ENCODE data around the gene VAC14.

DNA sequence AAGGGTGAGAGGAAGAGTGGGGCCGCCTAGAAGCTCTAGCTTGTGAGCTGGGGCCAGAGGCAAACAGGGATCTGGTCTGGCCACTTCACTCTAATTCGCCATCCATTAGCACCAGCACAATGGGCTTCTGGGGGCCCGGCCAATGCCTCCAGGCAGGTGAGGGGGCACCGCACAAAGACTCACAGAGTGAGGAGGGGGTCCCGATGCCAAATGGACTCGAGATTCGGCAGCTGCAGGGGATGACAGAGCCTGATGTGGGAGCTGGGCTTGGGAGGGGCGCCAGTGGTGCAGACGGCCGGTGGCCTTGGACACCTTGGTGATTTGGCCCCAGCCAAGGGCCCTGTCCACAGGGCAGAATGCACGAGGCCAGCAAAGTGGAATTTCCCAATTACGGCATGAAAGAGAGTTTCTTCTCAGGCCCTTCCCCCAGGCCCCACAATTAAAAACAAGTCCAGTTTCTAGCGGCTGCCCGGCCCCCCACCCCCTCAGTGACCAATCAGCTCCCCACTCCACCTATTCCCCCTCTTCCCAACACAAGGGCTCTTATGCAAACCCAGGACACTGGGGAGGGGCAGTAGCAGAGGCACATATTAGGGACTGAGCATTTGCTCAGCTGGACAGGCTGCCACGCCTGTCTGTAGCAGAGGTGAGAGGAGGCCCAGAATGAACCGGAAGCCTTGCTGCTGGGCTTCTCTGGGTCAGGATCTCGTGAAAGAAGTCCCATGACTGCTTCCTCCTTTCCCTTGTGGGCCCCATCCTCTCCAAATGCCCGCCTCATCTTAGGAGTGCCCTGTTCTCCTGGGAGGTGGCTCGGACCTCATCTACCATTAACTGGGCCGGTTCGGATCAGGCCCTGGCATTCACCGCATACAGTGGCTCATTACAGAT is 75.7 kb downstream of the VAC14 start:
- TF ChIP-seq, protein P1, sequence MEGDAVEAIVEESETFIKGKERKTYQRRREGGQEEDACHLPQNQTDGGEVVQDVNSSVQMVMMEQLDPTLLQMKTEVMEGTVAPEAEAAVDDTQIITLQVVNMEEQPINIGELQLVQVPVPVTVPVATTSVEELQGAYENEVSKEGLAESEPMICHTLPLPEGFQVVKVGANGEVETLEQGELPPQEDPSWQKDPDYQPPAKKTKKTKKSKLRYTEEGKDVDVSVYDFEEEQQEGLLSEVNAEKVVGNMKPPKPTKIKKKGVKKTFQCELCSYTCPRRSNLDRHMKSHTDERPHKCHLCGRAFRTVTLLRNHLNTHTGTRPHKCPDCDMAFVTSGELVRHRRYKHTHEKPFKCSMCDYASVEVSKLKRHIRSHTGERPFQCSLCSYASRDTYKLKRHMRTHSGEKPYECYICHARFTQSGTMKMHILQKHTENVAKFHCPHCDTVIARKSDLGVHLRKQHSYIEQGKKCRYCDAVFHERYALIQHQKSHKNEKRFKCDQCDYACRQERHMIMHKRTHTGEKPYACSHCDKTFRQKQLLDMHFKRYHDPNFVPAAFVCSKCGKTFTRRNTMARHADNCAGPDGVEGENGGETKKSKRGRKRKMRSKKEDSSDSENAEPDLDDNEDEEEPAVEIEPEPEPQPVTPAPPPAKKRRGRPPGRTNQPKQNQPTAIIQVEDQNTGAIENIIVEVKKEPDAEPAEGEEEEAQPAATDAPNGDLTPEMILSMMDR (IDR thresholded peaks at IDR 0.05), result no peak
- no peak for TF ChIP-seq POLR2A (IDR thresholded peaks at IDR 0.05)
